SK-N-SH (cell line): ENCODE results near the gene ACP6. TPM values are rescaled to one million over a fixed set of nuclear protein-coding genes. Genes with fewer than 3 reads are reported as not detected.

Experiments used
- CTCF ChIA-PET: fragments of 300-600, 350-600 bp; formaldehyde crosslinking; extraction: SDS; loops from one replicate; lab custom pipeline; 2021; lab: Yijun Ruan, JAX
- POLR2A ChIA-PET: fragments of 350-600 bp; sonication (Branson Sonifier 250); formaldehyde crosslinking; extraction: SDS; loops from one replicate; lab custom pipeline; 2020; ENCODE audit warnings: antibody characterized with exemption, inconsistent platforms; lab: Yijun Ruan, JAX
- DNase-seq: peaks from one replicate; pipeline ENCODE4 v3.0.0; 2012
- H2AFZ ChIP-seq: fragments of 200-600 bp; sonication (generic); 2 replicates; pipeline ENCODE4 v1.8.1; 2016; ENCODE audit warnings: antibody characterized with exemption, mild to moderate bottlenecking, low read depth
- H3F3A ChIP-seq: fragments of 200-600 bp; sonication (generic); replicated peaks from 2 replicates; pipeline ENCODE3; 2016; ENCODE audit warnings: antibody characterized with exemption, mild to moderate bottlenecking; ENCODE audit not compliant: insufficient read depth
- H3K27ac ChIP-seq, 2 experiments: fragments of 200-500 bp in 1 of 2; fragments of 200-600 bp in 1 of 2; sonication (Bioruptor generic) in 1 of 2; sonication (generic), shearing (Covaris generic) in 1 of 2; 2 replicates each; pipeline versions ENCODE4 v1.5.1 to v1.6.1; 2014 to 2016; ENCODE audit warnings: low read depth in 2 of 2, inconsistent platforms in 1 of 2, low read length in 1 of 2, mild to moderate bottlenecking in 1 of 2, mixed read lengths in 1 of 2
- H3K27me3 ChIP-seq: fragments of 200-600 bp; sonication (generic), shearing (Covaris generic); 2 replicates; pipeline ENCODE4 v1.6.1; 2016; ENCODE audit warnings: mixed run types; ENCODE audit not compliant: insufficient read depth
- H3K36me3 ChIP-seq, 2 experiments: fragments of 200-500 bp in 1 of 2; fragments of 200-600 bp in 1 of 2; sonication (Bioruptor generic) in 1 of 2; sonication (generic) in 1 of 2; replicated peaks in 1 of 2; 2 replicates each; pipeline versions ENCODE3 to v1.5.1; 2014 to 2016; ENCODE audit warnings: low read length in 1 of 2, mild to moderate bottlenecking in 1 of 2; ENCODE audit not compliant: insufficient read depth in 2 of 2, control insufficient read depth in 1 of 2
- H3K4me1 ChIP-seq, 2 experiments: fragments of 200-500 bp in 1 of 2; fragments of 200-600 bp in 1 of 2; sonication (Bioruptor generic) in 1 of 2; sonication (generic), shearing (Covaris generic) in 1 of 2; 2 replicates each; pipeline versions ENCODE4 v1.5.1 to v1.6.1; 2014 to 2016; ENCODE audit warnings: low read depth in 1 of 2, low read length in 1 of 2, mixed run types in 1 of 2; ENCODE audit not compliant: insufficient read depth in 2 of 2, control insufficient read depth in 1 of 2
- H3K4me2 ChIP-seq: fragments of 200-600 bp; sonication (generic), shearing (Covaris generic); 2 replicates; pipeline ENCODE4 v1.6.1; 2017; ENCODE audit warnings: mixed run types
- H3K4me3 ChIP-seq, 2 experiments: fragments of 200-500 bp in 1 of 2; fragments of 200-600 bp in 1 of 2; sonication (Bioruptor generic) in 1 of 2; sonication (generic), shearing (Covaris generic) in 1 of 2; 2 replicates each; pipeline versions ENCODE4 v1.5.1 to v1.8.1; 2014 to 2016; ENCODE audit warnings: low read depth in 2 of 2, inconsistent platforms in 1 of 2, low read length in 1 of 2, mild to moderate bottlenecking in 1 of 2, mixed read lengths in 1 of 2, moderate library complexity in 1 of 2
- H3K79me2 ChIP-seq: fragments of 200-600 bp; sonication (generic); 2 replicates; pipeline ENCODE4 v1.8.1; 2017; ENCODE audit warnings: mild to moderate bottlenecking; ENCODE audit not compliant: insufficient read depth
- H3K9ac ChIP-seq: fragments of 200-600 bp; sonication (generic); 2 replicates; pipeline ENCODE4 v1.6.1; 2017; ENCODE audit warnings: mixed run types
- H3K9me2 ChIP-seq: fragments of 200-600 bp; sonication (generic); 2 replicates; pipeline ENCODE4 v1.6.1; 2017; ENCODE audit warnings: mixed run types
- H3K9me3 ChIP-seq: fragments of 200-600 bp; sonication (generic); 2 replicates; pipeline ENCODE4 v1.6.1; 2017; ENCODE audit warnings: mixed run types, mild to moderate bottlenecking, moderate library complexity
- H4K20me1 ChIP-seq: fragments of 200-600 bp; sonication (generic); 2 replicates; pipeline ENCODE4 v1.6.1; 2017; ENCODE audit warnings: mild to moderate bottlenecking, mixed run types; ENCODE audit not compliant: insufficient read depth
- CHD2 ChIP-seq: fragments of 150-350 bp; IDR thresholded peaks from 2 replicates; pipeline ENCODE4 v1.6.1; 2018; ENCODE audit warnings: low read length; ENCODE audit not compliant: partially characterized antibody
- EP300 ChIP-seq, 2 experiments: IDR thresholded peaks; 2 replicates each; pipeline versions ENCODE4 v1.4.0 to v1.6.1; 2012; ENCODE audit warnings: borderline replicate concordance in 1 of 2, low read depth in 1 of 2, low read length in 1 of 2
- FOXM1 ChIP-seq: IDR thresholded peaks from 2 replicates; pipeline ENCODE4 v1.4.0; 2012; ENCODE audit warnings: low read depth, mild to moderate bottlenecking
- IRF3 ChIP-seq: fragments of 150-350 bp; IDR thresholded peaks from 2 replicates; pipeline ENCODE4 v1.6.1; 2016; ENCODE audit warnings: mild to moderate bottlenecking, low read depth, low read length
- MXI1 ChIP-seq: IDR thresholded peaks from 2 replicates; pipeline ENCODE4 v1.6.1; 2012; ENCODE audit warnings: mild to moderate bottlenecking, low read depth, low read length, improper control_type of control experiment
- NFIC ChIP-seq: IDR thresholded peaks from 2 replicates; pipeline ENCODE4 v1.4.0; 2012; ENCODE audit warnings: borderline replicate concordance
- PBX3 ChIP-seq: IDR thresholded peaks from 2 replicates; pipeline ENCODE4; 2012
- RAD21 ChIP-seq: IDR thresholded peaks from 2 replicates; pipeline ENCODE4 v1.6.1; 2012; ENCODE audit warnings: mild to moderate bottlenecking, low read length
- RCOR1 ChIP-seq: fragments of 150-350 bp; IDR thresholded peaks from 2 replicates; pipeline ENCODE4 v1.6.1; 2017; ENCODE audit warnings: antibody characterized with exemption, low read length
- REST ChIP-seq: IDR thresholded peaks from 2 replicates; pipeline ENCODE4 v1.6.1; 2012; ENCODE audit warnings: mild to moderate bottlenecking, low read depth, low read length, moderate library complexity
- TAF1 ChIP-seq: IDR thresholded peaks from 2 replicates; pipeline ENCODE4 v1.6.1; 2012; ENCODE audit warnings: low read depth, mild to moderate bottlenecking, low read length, moderate library complexity, borderline replicate concordance
- TCF12 ChIP-seq: IDR thresholded peaks from 2 replicates; pipeline ENCODE4 v1.4.0; 2012
- USF2 ChIP-seq: fragments of 150-350 bp; IDR thresholded peaks from 2 replicates; pipeline ENCODE4 v1.6.1; 2017; ENCODE audit warnings: antibody characterized with exemption, low read length, low read depth, borderline replicate concordance
- WGBS: methylation state at CpG from one replicate; pipeline ENCODE4 v1.1.6; 2017; ENCODE audit warnings: low lambda C conversion rate; 5-methylcytosine and 5-hydroxymethylcytosine counted together
- polyA plus RNA-seq, 3 experiments: library from polyadenylated mRNA; depleted of rRNA; stranded (reverse); fragments of >200 nt; gene quantifications; 2 replicates each; pipeline ENCODE4 v1.2.3, GENCODE V29; 2012

ACP6 gene
- polyA plus RNA-seq, 1 of the 3 experiments (the other 2 are of a cell fraction) = 10.9 TPM

GRCh38 chr1:147719029-147719698 is 48.8 kb upstream of the ACP6 start:
- WGBS = 34% methylated on average over 7 of the region's 7 CpGs
- Histone ChIP-seq H3K4me2 (no peak overlapping the region), H3K9me3 (no peaks in the 10 kb centered on the region), H3K9ac (no peak overlapping the region), H4K20me1 (no peaks in the 10 kb centered on the region), H3K27me3 (peaks cover 10% of the 10 kb centered on the region), H3K79me2 (no peaks in the 10 kb centered on the region), H2AFZ (no peak overlapping the region), H3F3A (no peaks in the 10 kb centered on the region), H3K4me3 (no peak overlapping the region), H3K36me3 (no peaks in the 10 kb centered on the region)
- ChIA-PET POLR2A (no interaction called here), CTCF (interaction anchor here (1.2 to 1.6 kb wide), 2 partner anchors 17 to 173 kb away, joined by 3 to 7 read pairs; no protein-coding TSS in a partner anchor)
- no peak for DNase-seq
- TF ChIP-seq TAF1 (no peak), RCOR1 (no peak), PBX3 (no peak), REST (no peak), EP300 (IDR thresholded peaks at IDR 0.05; ENCODE audit: borderline replicate concordance in 1 of 2, low read depth in 1 of 2, low read length in 1 of 2) (no peak), TCF12 (no peak), FOXM1 (no peak), RAD21 (no peak), USF2 (no peak)
- TF ChIP-seq, all 33 proteins: peak for 0
- Histone ChIP-seq H3K4me1 (no peaks in the 10 kb centered on the region), H3K9me2 (no peaks in the 10 kb centered on the region), H3K27ac (no peak overlapping the region)

GRCh38 chr1:147717706-147718097 is 47.4 kb upstream of the ACP6 start:
- no peaks in the 10 kb centered on the region for H3K4me1 ChIP-seq
- WGBS = 0% methylated on average over 2 of the region's 4 CpGs
- DNase-seq = no peak
- no peaks in the 10 kb centered on the region for H3K9me3 ChIP-seq
- no peaks in the 10 kb centered on the region for H3F3A ChIP-seq
- ChIA-PET POLR2A (no interaction called here), CTCF (interaction anchor here (2.0 kb wide), 1 partner anchor 175 kb away, joined by 5 read pairs; no protein-coding TSS in a partner anchor)
- H3K36me3 ChIP-seq = no peaks in the 10 kb centered on the region
- no peaks in the 10 kb centered on the region for H3K9me2 ChIP-seq
- H3K9ac ChIP-seq = no peak overlapping the region
- H3K27me3 ChIP-seq = peaks cover 10% of the 10 kb centered on the region
- no peak overlapping the region for H3K4me3 ChIP-seq
- no peak overlapping the region for H2AFZ ChIP-seq
- TF ChIP-seq MXI1 (no peak), NFIC (no peak), CHD2 (no peak), FOXM1 (no peak), IRF3 (no peak), USF2 (no peak)
- TF ChIP-seq, all 33 proteins: peak for 0
- Histone ChIP-seq H3K27ac (no peak overlapping the region), H4K20me1 (no peaks in the 10 kb centered on the region), H3K79me2 (no peaks in the 10 kb centered on the region), H3K4me2 (no peak overlapping the region)
